Activated CD8-positive, alpha-beta memory T cell treated with anti-CD3 and anti-CD28 coated beads for 48 hours (primary cell): ENCODE data around the gene CD320.
"Not testable (repeated sequence)": the region's sequence is repeated elsewhere in the genome, so short reads cannot be mapped to it uniquely, and the experiment has no call there.

ENCODE experiments used
- DNase-seq, 3 experiments: peaks; one replicate each; pipeline ENCODE4 v3.0.0-alpha.2; 2020; ENCODE audit warnings: low read depth in 2 of 3, low spot score in 2 of 3

Gene CD320

GRCh38 chr19:8333767-8334457 lies 25.8 kb upstream of the CD320 start:
- no peak for DNase-seq

DNA sequence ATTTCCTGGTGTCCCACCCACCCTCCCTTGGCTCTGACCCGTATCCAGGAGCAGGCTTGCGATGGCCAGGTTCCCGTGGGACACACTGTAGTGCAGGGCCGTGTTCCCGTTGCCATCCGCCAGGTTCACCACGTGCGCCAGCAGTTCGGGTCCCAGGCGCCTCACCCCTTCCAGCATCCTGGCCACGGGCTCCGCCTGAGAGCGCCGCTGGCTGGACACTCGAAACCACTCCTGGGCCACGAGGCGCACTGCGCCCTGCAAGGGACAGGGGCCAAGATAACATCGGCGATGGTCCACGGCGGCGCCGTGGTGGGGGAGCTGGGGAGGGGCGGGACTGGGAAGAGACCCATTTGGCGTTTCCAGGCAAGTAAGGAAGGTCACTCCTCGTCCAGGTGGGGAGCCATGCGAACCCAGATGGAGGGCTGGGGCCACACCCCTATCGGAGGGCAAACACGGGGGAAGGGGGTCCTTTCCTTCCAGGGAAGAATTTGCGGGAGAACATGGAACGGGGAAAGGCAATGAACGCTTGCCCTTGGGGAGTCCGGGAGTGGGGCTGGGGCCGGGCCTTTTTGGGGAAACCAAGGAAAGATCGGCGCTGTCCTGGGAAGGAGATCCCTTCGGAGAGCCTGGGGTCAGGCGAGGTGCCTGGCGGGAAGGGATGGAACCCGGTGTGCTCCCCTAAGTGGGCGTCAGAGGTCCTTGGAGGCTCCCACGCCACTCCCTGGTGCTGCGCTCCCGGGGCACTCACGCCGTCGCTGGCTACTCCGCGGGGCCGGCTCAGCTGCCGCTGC lies 25.0 kb upstream of the CD320 start:
- DNase-seq: no peak

DNA sequence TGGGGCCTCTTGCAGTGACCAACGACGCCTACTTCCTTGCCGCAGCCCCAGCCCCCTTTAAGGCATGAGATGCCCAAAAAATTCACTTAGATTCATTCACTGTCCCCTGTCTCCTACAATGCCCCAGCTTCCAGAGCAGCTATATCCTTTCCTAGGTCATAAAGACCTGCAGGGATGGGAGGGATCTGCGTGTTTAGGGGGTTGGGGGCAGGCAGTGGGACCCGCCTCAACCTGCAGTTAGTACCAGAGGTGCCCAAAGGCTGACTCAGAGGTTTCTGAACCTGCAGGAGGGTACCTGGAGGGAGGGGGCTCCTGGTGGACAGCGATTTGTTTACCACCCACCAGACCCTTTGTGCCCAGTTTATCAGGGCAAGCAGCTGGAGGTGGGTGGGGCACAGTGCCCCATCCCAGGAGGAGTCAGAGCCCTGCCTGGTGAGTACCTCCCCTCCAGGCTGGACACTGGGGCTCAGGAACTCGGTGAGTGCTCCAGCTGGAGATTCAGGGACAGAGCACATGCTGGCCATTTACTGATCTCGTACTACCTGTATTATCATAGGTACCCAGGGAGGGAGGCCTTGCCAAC lies 23.2 kb upstream of the CD320 start:
- DNase-seq: no peak

GRCh38 chr19:8329996-8330395 lies 21.8 kb upstream of the CD320 start:
- no peak for DNase-seq

DNA sequence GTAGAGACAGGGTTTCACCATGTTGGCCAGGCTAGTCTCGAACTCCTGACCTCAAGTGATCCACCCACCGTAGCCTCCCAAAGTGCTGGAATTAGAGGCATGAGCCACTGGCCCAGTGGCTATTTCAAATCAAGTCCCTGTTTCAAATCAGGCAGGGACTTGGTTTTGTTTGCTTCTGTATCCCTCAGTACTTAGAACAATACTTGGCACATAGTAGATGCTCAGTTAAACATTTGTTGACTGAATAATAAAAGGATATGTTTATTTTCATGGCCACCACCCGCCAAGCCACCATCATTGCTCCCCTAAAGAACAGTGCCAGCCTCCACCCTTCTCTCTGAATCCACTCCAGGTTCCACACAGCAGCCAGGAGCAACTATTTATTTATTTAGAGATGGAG lies 17.3 kb upstream of the CD320 start:
- no peak for DNase-seq

- no peak for DNase-seq
Observed at GRCh38 chr19:8324186-8325050, 16.3 kb upstream of the CD320 start.

- DNase-seq: no peak
Observed at GRCh38 chr19:8323781-8324185, 15.6 kb upstream of the CD320 start.

- no peak for DNase-seq
Observed at GRCh38 chr19:8322638-8322997, 14.5 kb upstream of the CD320 start.

DNA sequence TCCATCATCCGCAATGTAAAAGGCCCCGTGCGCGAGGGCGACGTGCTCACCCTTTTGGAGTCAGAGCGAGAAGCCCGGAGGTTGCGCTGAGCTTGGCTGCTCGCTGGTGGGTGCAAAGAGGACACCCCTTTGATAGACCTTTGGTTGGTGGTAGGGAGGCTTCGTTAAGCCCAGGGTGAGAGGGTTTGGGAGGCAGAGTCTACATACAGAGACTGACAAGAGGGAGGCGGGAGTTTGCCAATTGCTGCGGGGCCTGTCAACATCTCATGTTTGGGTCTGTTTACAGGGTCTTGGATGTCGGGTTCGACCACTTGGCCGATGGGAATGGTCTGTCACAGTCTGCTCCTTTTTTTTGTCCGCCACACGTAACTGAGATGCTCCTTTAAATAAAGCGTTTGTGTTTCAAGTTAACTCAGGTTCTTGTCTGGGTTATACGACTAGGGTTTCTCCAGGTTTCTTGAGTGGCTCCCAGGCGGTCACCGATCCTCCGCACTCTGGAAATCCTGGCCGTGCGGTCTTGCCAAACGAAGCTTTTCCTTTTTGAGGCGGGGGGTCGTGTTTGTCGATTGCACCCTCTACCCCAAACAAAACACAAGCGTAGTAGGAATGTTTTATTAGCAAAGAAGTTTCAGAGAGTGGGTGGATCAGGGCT lies 14.0 kb upstream of the CD320 start:
- no peak for DNase-seq

DNA sequence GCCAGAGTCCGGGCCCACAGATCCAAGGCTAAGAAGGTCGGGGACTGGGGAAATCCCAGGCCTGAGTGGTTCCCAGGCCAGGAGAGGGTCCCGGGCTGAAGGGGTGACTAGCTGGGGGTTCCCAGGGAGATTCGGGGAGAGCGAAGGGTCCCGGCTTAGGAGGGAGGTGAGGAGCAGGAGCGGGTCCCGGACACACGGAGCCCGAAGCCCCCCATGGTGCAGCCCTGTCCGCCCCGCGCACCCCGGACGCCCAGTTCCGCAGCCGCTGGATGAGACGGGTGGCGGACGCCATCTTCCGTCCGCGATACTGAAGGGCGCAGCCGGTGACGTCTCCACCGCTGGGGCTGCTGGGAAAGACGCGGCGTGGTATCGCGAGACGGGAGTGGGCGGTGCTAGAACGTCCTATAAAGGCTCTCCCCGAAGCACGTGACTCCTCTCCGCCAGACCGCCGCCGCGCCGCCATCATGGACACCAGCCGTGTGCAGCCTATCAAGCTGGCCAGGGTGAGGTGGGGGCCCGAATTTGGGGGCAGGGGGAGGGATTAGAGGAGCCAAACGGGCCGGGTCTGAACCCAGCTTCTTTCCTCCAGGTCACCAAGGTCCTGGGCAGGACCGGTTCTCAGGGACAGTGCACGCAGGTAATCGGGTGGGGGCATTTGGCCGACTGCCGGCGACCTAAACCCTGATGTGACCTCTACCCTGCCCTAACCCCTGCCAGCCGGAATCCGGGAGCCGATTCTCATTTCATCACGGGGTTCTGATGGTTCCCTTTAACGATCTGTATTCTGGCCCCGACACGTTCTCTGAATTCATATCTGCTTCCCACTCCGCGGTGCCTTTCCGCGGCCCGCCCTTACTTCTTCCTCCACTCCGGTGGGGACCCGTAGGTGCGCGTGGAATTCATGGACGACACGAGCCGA lies 13.2 kb upstream of the CD320 start, which contains the start of the genes NDUFA7 and RPS28:
Gene NDUFA7 (minus strand): TSS at position 309 of the 919 bp plus-strand sequence. CDS start 17 bp downstream, at position 292.
Gene RPS28 (plus strand): TSS at position 430 of the 919 bp plus-strand sequence. CDS start 35 bp downstream, at position 465.
- peak; percentile 93 to 96 (median 96) for DNase-seq

- no peak for DNase-seq
Observed at GRCh38 chr19:8320564-8321066, 12.5 kb upstream of the CD320 start.

DNA sequence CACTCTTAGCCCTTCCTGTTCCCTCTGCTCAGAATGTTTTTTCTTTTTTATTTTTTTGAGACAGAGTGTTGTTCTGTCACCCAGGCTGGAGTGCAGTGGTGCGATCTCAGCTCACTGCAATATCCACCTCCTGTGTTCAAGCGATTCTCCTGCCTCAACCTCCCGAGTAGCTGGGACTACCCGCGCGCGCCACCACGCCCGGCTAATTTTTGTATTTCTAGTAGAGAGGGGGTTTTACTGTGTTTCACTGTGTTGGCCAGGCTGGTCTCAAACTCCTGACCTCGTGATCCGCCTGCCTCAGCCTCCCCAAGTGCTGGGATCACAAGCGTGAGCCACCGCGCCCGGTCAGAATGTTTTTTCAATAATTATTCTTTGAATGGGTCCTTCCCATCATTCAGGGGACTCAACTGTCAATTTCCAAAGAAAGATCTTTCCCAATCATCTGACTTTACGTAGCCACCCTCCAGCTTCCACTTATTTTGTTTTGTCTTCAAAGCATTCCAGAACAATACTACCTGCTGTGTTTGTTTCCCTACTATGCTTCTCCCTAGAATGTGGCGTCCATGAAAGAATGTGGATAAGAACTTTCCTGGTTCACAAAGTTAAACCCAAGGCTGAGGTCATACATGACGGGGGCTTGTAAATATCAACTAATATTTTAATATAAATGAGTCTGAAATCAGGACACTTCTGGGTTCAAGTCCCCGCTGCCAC lies 11.8 kb upstream of the CD320 start:
- no peak for DNase-seq

GRCh38 chr19:8318835-8319234 lies 10.7 kb upstream of the CD320 start:
- DNase-seq: not testable (repeated sequence)

DNA sequence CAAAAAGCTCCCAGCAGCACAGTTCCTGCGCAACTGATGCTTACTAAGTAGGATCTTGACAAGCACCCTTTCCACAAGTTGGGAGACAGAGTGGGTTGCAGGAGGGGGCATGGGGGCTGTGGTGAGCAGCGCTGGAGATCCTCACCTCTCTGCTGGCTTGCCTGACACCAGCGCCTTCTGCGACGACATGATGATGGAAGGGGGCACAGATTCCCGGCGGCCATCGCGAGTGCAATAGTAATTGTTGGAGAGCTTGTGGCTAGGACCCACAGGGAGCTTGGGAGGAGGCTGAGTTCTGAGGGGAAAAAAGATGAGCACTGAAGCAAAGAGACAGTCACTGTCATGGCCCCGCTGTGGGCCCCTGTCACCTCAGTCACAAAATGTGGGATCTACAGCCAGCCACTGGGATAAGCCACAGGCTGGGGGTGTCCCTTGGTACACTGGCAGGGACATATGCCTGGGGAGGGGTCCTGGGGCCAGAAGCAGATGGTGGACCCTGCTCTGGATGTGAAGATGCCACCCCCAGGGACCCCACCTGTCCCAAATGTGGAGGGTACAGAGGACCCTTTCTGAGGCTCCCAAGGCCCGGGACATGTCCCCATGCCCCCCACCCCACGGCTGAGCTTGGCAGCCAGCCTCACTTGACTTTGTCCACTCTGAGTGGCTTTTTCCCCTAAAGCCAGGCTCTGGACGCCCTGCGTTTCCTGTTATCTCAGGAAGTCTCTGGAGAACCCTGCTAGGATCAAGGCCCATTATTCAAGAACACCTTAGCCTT lies 8.4 kb upstream of the CD320 start:
- no peak for DNase-seq

DNA sequence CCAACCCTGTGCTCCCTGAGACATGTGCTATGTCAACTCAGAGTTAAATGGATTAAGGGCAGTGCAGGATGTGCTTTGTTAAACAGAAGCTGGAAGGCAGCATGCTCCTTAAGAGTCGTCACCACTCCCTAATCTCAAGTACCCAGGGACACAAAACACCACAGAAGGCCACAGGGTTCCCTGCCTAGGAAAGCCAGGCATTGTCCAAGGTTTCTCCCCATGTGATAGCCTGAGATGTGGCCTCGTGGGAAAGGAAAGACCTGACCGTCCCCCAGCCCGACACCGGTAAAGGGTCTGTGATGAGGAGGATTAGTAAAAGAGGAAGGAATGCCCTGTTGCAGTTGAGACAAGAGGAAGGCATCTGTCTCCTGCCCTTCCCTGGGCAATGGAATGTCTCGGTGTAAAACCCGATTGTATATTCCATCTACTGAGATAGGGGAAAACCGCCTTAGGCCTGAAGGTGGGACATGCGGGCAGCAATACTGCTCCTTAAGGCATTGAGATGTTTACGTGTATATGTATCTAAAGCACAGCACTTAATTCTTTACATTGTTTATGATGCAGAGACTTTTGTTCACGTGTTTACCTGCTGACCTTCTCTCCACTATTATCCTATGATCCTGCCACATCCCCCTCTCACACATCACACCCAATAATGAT lies 7.0 kb upstream of the CD320 start:
- not testable (repeated sequence) for DNase-seq

DNA sequence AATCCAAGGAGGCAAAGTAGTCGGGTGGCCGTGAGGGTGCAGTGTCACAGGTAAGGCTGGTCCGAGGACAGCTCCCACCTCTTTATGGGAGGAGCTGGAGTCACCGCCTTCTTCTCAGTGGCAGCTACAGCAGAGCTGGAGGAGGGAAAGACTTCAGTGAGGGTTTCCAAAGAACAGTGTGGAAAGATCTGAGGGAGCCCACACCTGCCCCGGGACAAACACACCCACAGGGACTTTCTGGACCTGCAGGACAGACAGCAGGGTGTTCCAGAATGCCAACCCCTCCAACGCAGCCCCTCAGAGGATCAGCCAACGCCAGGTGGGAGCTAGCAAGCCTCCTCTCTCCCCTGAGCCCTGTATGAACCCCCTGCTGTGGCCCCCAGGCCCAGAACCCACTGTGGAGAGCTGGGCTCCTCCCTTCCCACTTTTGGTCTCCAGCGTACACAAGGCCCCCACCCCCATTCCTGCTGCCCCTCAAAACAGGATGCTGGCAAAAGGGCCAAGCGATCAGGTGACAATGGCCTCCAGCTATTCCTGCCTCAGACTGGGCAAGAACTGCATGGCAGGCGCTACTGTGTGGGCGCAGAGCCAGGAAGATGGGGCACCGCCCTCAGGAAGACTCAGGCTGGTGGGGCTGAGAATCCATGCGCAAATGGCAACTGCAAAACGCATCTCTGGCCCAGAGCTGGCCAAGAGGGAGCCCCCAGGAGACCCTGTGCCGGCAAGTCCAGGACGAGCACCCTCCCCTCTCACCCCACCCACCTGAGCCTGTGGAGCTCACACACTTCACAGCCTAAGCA lies 3.5 kb upstream of the CD320 start:
- DNase-seq: no peak
